Endodermal cell (in vitro differentiated cells): ENCODE measurements around the gene TIAM1. TPM values are rescaled to one million over a fixed set of nuclear protein-coding genes. Genes with fewer than 3 reads are reported as not detected.

Experiments used
- DNase-seq: peaks from one replicate; pipeline ENCODE4 v3.0.0-alpha.2; 2017
- H3K27ac ChIP-seq: 2 replicates; pipeline ENCODE4 v1.5.1; 2013; ENCODE audit warnings: mild to moderate bottlenecking, low read depth, low read length, moderate library complexity
- H3K27me3 ChIP-seq: 2 replicates; pipeline ENCODE4 v1.6.1; 2013; ENCODE audit warnings: mild to moderate bottlenecking, low read length, moderate library complexity; ENCODE audit not compliant: insufficient read depth, control insufficient read depth, poor library complexity, severe bottlenecking
- H3K36me3 ChIP-seq: 2 replicates; pipeline ENCODE4 v1.7.0; 2013; ENCODE audit warnings: mild to moderate bottlenecking, low read length, moderate library complexity; ENCODE audit not compliant: control insufficient read depth, insufficient read depth
- H3K4me1 ChIP-seq: one replicate; pipeline ENCODE4 v1.7.0; 2013; ENCODE audit warnings: low read length; ENCODE audit not compliant: control insufficient read depth, insufficient read depth
- H3K4me3 ChIP-seq: 2 replicates; pipeline ENCODE4 v1.5.1; 2013; ENCODE audit warnings: mild to moderate bottlenecking, low read length, moderate library complexity
- H3K9ac ChIP-seq: 2 replicates; pipeline ENCODE4 v1.6.1; 2013; ENCODE audit warnings: mild to moderate bottlenecking, low read length, moderate library complexity; ENCODE audit not compliant: poor library complexity, severe bottlenecking; ENCODE audit errors: extremely low read depth
- H3K9me3 ChIP-seq: 2 replicates; pipeline ENCODE4 v1.6.1; 2013; ENCODE audit warnings: mild to moderate bottlenecking, low read length, moderate library complexity; ENCODE audit not compliant: control insufficient read depth
- H3K27ac Mint-ChIP-seq: 2 replicates; pipeline ENCODE4 v1.8.0; 2020; ENCODE audit warnings: mixed read lengths
- H3K27me3 Mint-ChIP-seq: 2 replicates; pipeline ENCODE4 v1.8.0; 2021; ENCODE audit warnings: mild to moderate bottlenecking, mixed read lengths; ENCODE audit not compliant: insufficient read depth
- H3K36me3 Mint-ChIP-seq: 2 replicates; pipeline ENCODE4 v1.8.0; 2020; ENCODE audit warnings: low read depth, mixed read lengths
- H3K4me1 Mint-ChIP-seq: 2 replicates; pipeline ENCODE4 v1.8.0; 2020; ENCODE audit warnings: mixed read lengths
- H3K4me3 Mint-ChIP-seq: 2 replicates; pipeline ENCODE4 v1.8.0; 2020; ENCODE audit warnings: mild to moderate bottlenecking, moderate library complexity, mixed read lengths
- H3K9me3 Mint-ChIP-seq: 2 replicates; pipeline ENCODE4 v1.8.0; 2020; ENCODE audit warnings: mild to moderate bottlenecking, mixed read lengths
- CTCF ChIP-seq: fragments of 200-600 bp; sonication (generic); conservative IDR thresholded peaks from 2 replicates; pipeline ENCODE4 v1.5.0; 2021; ENCODE audit warnings: antibody characterized with exemption, mild to moderate bottlenecking
- WGBS, 2 experiments: methylation state at CpG; one replicate each; pipeline versions ENCODE4 v1.1.5 to v1.1.7; 2013; ENCODE audit warnings: missing lambda C conversion rate in 2 of 2, mixed read lengths in 1 of 2; ENCODE audit not compliant: insufficient coverage in 1 of 2, insufficient read length in 1 of 2; 5-methylcytosine and 5-hydroxymethylcytosine counted together
- total RNA-seq, 2 donors: library from RNA; stranded (reverse); fragmentation: NEBNext Ultra II Directional in 1 of 2; extraction: Animal tissue kit (Norgen Biotek cat#: 25700) in 1 of 2; gene quantifications; 2 replicates in 1 of 2; 3 replicates in 1 of 2; pipeline ENCODE4 v1.2.1, GENCODE V29; 2021

Gene TIAM1
- total RNA-seq, 2 donors from 2014 or later, result 29.4 to 33.3 TPM

- Mint-ChIP-seq H3K9me3 (peaks cover 10% of the 10 kb centered on the region), H3K4me3 (no peak overlapping the region), H3K27me3 (no peaks in the 10 kb centered on the region), H3K27ac (no peak overlapping the region), H3K36me3 (no peaks in the 10 kb centered on the region), H3K4me1 (no peaks in the 10 kb centered on the region)
- 87 to 89% methylated on average over 4 of the region's 4 CpGs for WGBS, 2 experiments
- H3K36me3 ChIP-seq, result no peaks in the 10 kb centered on the region
- peaks cover 18% of the 10 kb centered on the region for H3K9me3 ChIP-seq
- no peaks in the 10 kb centered on the region for H3K4me1 ChIP-seq
- no peak for DNase-seq
- H3K9ac ChIP-seq, result no peak overlapping the region
- H3K4me3 ChIP-seq, result peak overlapping the region; percentile 12
- no peak for TF ChIP-seq CTCF
- H3K27ac ChIP-seq, result no peak overlapping the region
- H3K27me3 ChIP-seq, result no peaks in the 10 kb centered on the region
These were observed 271.5 kb downstream of the TIAM1 start for GRCh38 chr21:31072533-31072932.
